ENCODE results near the gene TMEM53.

The TMEM53 gene

DNA sequence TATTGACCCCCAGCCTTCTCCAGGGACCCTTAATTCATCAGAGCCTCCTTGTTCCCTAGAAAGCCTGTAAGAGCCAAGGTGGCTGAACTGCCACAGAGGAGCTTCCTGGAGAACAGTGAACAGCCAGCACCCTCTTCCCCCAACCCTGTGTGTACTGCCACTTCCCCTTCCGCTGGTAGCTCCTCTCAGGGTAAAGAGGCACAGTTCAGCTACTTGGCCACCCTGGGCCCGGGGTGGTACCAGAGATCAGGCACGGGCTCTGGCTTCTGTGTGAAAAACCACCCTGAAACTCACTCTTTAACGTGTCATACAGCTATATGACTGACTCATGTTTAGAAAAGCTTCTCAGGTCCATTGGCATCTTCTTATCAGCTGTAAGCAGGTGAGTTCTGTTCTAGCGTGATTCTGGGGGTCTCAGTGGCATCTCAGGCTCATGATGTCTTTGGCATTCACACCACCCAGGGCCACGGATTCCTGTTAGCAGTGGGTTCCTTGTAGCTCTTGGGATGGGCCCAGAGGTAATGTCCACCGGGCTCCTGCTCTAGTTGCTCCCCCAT lies 22.6 kb upstream of the TMEM53 start:
- Histone ChIP-seq H3K27ac (no peak overlapping the region), H3K4me3 (no peak overlapping the region), H3K9me3 (no peaks in the 10 kb centered on the region), H3K4me1 (no peaks in the 10 kb centered on the region), H3K27me3 (no peaks in the 10 kb centered on the region), H3K36me3 (no peaks in the 10 kb centered on the region)
- DNase-seq: peak in 1 of 2 donors; percentile 34
- TF ChIP-seq, protein P1, sequence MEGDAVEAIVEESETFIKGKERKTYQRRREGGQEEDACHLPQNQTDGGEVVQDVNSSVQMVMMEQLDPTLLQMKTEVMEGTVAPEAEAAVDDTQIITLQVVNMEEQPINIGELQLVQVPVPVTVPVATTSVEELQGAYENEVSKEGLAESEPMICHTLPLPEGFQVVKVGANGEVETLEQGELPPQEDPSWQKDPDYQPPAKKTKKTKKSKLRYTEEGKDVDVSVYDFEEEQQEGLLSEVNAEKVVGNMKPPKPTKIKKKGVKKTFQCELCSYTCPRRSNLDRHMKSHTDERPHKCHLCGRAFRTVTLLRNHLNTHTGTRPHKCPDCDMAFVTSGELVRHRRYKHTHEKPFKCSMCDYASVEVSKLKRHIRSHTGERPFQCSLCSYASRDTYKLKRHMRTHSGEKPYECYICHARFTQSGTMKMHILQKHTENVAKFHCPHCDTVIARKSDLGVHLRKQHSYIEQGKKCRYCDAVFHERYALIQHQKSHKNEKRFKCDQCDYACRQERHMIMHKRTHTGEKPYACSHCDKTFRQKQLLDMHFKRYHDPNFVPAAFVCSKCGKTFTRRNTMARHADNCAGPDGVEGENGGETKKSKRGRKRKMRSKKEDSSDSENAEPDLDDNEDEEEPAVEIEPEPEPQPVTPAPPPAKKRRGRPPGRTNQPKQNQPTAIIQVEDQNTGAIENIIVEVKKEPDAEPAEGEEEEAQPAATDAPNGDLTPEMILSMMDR (IDR thresholded peaks at IDR 0.05): no peak
- intact Hi-C loops (cut with DNase I; ENCODE audit: low total_unique reads): no loop called here

- TF ChIP-seq, protein P1 (IDR thresholded peaks at IDR 0.05): no peak
- Histone ChIP-seq H3K4me3 (no peak overlapping the region), H3K27ac (no peak overlapping the region), H3K4me1 (no peaks in the 10 kb centered on the region), H3K36me3 (no peaks in the 10 kb centered on the region), H3K27me3 (no peaks in the 10 kb centered on the region), H3K9me3 (no peaks in the 10 kb centered on the region)
- intact Hi-C loops (cut with DNase I; ENCODE audit: low total_unique reads): no loop called here
- no peak for DNase-seq
These were observed 21.8 kb upstream of the TMEM53 start for GRCh38 chr1:44696101-44696500.

DNA sequence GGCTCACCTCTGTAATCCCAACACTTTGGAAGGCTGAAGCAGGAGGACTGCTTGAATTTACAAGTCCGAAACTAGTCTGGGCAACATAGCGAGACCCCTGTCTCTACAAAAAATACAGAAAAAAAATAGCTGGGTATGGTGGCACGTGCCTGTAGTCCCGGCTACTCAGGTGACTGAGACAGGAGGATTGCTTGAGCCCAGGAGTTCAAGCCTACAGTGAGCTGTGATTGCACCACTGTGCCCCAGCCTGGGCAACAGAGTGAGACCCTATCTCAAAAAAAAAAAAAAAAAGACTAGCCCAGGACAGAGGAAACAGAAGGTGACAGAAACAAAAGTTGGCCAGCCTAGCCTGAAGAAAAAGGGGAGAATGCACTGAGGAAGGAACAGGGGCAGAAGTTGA lies 21.4 kb upstream of the TMEM53 start:
- Histone ChIP-seq H3K36me3 (no peaks in the 10 kb centered on the region), H3K9me3 (no peaks in the 10 kb centered on the region), H3K4me1 (no peaks in the 10 kb centered on the region), H3K27ac (no peak overlapping the region), H3K4me3 (no peak overlapping the region), H3K27me3 (no peaks in the 10 kb centered on the region)
- intact Hi-C loops (cut with DNase I; ENCODE audit: low total_unique reads): no loop called here
- TF ChIP-seq, protein P1 (IDR thresholded peaks at IDR 0.05): no peak
- no peak for DNase-seq

DNA sequence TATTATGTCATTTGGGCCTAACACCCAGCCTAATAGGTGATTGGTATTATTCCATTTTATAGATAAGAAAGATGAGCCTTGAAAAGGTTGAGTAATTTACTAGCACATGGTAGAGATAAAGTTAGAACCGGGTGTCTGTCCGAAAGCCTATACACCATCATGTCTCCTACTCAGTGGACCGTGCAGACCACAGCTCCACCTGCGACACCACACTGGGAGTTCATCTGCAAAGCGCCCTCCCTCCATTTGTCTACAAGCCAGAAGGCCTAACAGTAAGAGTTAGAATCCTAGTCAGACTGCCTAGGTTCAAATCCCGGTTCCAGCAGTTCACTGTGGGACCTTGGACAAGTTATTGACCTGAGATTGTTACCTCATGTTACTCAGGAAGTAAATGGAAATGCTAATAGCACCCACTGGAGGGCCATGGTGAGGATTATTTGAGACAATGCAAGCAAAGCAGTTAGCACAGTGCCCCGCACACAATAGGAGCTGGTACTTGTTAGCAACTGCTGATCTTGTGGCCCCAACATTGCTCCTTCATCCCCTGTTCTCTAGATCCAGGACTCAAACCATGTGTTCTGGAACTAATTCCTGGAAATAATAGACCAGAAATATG lies 20.7 kb upstream of the TMEM53 start:
- DNase-seq: no peak
- H3K4me1 ChIP-seq: no peaks in the 10 kb centered on the region
- H3K27me3 ChIP-seq: peaks cover 0 to 2% of the 10 kb centered on the region in 2 donors
- H3K4me3 ChIP-seq: no peak overlapping the region
- H3K9me3 ChIP-seq: no peaks in the 10 kb centered on the region
- no peaks in the 10 kb centered on the region for H3K36me3 ChIP-seq
- intact Hi-C loops (cut with DNase I; ENCODE audit: low total_unique reads): no loop called here
- TF ChIP-seq, protein P1 (IDR thresholded peaks at IDR 0.05): no peak
- no peak overlapping the region for H3K27ac ChIP-seq

DNA sequence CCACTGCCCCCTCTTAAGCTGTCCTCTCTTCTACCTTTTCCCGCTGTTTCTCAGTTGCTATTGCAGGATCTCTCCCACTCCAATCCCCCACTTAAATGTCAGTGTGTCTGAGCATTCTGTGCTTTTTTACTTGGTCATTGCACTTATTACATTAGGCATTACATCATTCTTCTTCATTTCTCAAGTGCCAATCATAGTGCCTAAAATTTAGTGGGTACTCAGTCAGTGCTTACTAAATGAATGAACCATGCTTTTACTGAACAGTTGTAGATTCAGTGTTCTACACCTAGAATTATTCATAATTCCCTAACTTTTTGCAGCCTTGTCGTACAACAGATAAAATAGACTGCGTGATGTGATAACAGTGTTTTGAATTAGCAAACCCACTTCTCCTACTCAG lies 19.6 kb upstream of the TMEM53 start:
- Histone ChIP-seq H3K9me3 (no peaks in the 10 kb centered on the region), H3K36me3 (no peaks in the 10 kb centered on the region), H3K4me3 (no peak overlapping the region), H3K27me3 (peaks cover 0 to 2% of the 10 kb centered on the region in 2 donors), H3K27ac (no peak overlapping the region), H3K4me1 (no peaks in the 10 kb centered on the region)
- intact Hi-C loops (cut with DNase I; ENCODE audit: low total_unique reads): no loop called here
- TF ChIP-seq, protein P1 (IDR thresholded peaks at IDR 0.05): no peak
- DNase-seq: no peak

Data from tibial artery (tissue), 4 donors.